ENCODE data around the gene RNF222.
"Not testable (repeated sequence)": the region's sequence is repeated elsewhere in the genome, so short reads cannot be mapped to it uniquely, and the experiment has no call there.

RNF222 gene

GRCh38 chr17:8413938-8414337 is 16.3 kb upstream of the RNF222 start:
- H3K4me3 ChIP-seq, result peak overlapping the region in 2 of 7 experiments; percentile 8 to 14
- H3K27ac ChIP-seq, result peak overlapping the region in 4 of 21 experiments; percentile 19 to 76 (median 40)

DNA sequence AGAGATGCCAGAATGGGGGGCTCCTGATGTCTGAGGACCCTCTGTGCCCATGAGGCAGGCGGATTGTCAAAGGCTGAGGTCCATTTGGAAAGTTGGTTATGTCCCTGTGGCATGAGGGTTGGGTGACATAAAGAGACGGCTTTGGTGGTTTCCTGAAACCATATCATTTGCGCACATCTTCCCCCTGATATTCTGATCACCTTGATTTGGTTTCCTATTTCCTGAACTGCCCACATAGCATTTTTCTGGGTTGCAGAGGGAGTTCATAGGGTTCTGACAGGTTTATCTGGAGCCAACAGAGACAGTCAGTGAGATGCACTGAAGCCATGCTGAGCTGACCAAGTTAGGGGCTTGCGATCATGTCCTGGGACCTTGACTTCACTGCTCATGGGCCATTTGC is 15.7 kb upstream of the RNF222 start:
- H3K27ac ChIP-seq, result peak overlapping the region in 16 of 21 experiments; percentile 10 to 76 (median 54)
- H3K4me3 ChIP-seq, result peak overlapping the region in 2 of 7 experiments; percentile 14 to 22

GRCh38 chr17:8412089-8412488 is 14.5 kb upstream of the RNF222 start:
- no peak overlapping the region for H3K4me3 ChIP-seq
- peak overlapping the region in 10 of 21 experiments; percentile 0 to 76 (median 51) for H3K27ac ChIP-seq

DNA sequence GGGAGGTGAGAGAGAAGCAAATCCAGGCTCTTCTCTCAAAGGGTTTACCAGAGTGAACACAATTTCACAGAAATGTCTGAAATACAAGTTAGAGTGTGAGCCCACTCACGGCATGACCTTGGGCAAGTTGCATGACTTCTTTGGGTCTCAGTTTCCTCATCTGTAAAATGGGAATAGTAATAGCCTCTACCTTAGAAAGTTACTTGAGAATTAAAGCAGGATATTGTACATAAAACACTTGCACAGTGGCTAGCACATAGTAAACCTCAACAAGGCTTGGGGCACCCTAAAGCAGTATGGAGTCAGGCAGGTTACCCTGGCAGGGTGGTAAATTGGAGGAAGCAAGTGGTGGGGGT is 13.2 kb upstream of the RNF222 start:
- H3K27ac ChIP-seq, result peak overlapping the region in 10 of 21 experiments; percentile 2 to 65 (median 38)
- H3K4me3 ChIP-seq, result no peak overlapping the region

DNA sequence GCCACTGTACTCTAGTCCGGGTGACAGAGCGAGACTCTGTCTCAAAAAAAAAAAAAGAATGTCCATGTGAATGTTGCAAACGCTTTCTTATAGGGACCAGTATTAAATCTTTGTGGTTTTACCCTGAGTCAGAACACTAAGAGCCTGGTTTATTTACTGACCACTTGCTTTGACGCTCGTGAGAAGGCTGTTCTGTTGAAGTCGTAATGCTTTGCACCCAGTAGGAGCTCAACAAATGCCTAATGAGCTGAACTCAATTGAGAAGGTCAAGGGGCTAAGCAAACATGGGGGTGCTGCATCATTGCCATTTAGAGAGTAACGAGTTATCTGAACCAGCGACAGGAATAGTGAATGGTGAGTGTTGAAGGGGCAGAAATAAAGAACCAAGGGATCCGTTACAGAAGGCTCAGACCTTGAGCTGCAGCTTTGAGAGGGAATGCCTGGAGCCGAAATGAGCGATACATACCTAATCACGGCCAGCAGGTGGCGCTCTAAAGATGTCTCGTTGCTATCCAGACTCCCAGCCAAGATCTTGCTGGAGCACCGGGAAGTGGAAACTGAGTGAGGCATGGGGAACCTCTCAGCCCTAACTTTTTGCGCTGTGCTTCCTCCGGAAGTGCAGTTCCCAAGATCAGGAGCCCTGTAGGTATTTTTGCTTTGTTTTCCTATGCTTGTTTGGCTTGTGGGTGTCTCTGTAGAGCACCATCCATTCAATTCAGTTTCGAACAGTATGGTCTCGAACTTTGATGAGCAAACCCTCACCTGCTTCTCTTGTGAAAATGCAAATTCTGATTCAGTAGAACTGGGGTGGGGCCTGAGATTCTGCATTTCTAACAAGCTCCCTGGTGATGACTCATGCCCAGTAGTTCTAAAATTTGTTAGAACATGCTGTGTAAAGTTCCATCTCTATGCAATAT is 12.6 kb upstream of the RNF222 start:
- H3K27ac ChIP-seq, result peak overlapping the region in 11 of 21 experiments; percentile 2 to 65 (median 27)
- H3K4me3 ChIP-seq, result no peak overlapping the region

GRCh38 chr17:8408371-8408770 is 10.7 kb upstream of the RNF222 start:
- Histone ChIP-seq H3K27ac (peak overlapping the region in 7 of 21 experiments; percentile 0 to 69 (median 31)), H3K4me3 (peak overlapping the region in 1 of 7 experiments; percentile 11)

DNA sequence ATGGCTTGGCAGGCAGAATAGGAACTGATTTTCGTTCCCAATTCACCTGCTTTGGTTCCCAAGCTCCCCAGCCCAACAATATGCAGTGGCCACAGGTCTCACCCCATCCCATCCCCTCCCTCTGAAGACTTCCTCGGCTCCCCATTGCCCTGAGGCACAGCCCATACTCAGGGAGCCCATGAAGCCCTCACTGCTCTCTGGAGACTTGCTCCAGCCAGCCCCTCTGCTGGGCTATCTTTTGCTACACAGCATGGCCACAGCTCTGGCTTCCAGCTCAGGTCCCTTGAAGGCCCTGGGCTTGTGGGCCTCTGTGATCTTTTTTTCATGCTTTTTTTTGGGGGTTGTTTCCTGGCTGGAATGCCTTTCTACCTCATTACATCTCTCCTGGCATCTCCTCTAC is 8.5 kb upstream of the RNF222 start:
- H3K4me3 ChIP-seq, result no peak overlapping the region
- no peak overlapping the region for H3K27ac ChIP-seq

- Histone ChIP-seq H3K27ac (no peak overlapping the region), H3K4me3 (no peak overlapping the region)
Observed at GRCh38 chr17:8405499-8406016, 7.9 kb upstream of the RNF222 start.

GRCh38 chr17:8402921-8403536 is 5.4 kb upstream of the RNF222 start:
- Histone ChIP-seq H3K27ac (no peak overlapping the region), H3K4me3 (no peak overlapping the region)

DNA sequence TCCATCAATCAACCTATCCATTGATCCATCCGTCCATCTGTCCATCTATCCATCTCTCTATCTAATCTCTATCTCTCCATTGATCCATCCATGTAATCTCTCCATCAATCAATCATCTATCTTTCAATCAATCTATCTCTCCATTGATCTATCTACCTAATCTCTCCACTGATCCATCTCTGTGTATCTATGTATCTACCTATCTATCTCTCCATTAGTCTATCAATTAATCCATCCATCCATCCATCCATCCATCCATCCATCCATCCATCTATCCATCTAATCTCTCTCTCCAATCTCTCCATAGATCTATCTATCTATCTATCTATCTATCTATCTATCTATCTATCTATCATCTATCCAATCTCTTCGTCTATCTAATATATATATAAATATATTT is 3.5 kb upstream of the RNF222 start:
- H3K4me3 ChIP-seq, result no peak overlapping the region

GRCh38 chr17:8398980-8399379 is 1.4 kb upstream of the RNF222 start:
- H3K4me3 ChIP-seq, result no peak overlapping the region

More for the DNA sequence above, 3.5 kb upstream of the RNF222 start:
- no peak overlapping the region for H3K27ac ChIP-seq

DNA sequence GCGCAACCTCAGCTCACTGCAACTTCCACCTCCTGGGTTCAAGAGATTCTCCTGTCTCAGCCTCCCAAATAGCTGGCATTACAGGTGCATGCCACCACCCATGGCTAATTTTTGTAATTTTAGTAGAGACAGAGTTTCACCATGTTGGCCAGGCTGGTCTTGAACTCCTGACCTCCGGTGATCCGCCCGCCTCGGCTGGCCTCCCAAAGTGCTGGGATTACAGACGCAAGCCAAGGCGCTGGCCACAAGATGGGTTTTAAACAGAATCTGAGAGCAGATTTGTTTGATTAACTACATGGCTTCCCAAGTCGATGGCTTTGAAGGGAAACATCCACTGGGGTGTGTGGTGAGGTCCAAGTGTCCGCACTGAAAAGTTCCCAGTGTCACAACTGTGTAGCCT is 3.1 kb downstream of the RNF222 start:
- H3K27ac ChIP-seq, result peak overlapping the region in 1 of 21 experiments; percentile 80
- not testable (repeated sequence) for H3K4me3 ChIP-seq

More at GRCh38 chr17:8398980-8399379, 1.4 kb upstream of the RNF222 start:
- no peak overlapping the region for H3K27ac ChIP-seq

GRCh38 chr17:8393470-8394231 is 4.0 kb downstream of the RNF222 start:
- Histone ChIP-seq H3K4me3 (no peak overlapping the region), H3K27ac (peak overlapping the region in 10 of 21 experiments; percentile 2 to 80 (median 35))

GRCh38 chr17:8392674-8393469 is 4.8 kb downstream of the RNF222 start:
- Histone ChIP-seq H3K27ac (peak overlapping the region in 10 of 21 experiments; percentile 2 to 80 (median 35)), H3K4me3 (no peak overlapping the region)

DNA sequence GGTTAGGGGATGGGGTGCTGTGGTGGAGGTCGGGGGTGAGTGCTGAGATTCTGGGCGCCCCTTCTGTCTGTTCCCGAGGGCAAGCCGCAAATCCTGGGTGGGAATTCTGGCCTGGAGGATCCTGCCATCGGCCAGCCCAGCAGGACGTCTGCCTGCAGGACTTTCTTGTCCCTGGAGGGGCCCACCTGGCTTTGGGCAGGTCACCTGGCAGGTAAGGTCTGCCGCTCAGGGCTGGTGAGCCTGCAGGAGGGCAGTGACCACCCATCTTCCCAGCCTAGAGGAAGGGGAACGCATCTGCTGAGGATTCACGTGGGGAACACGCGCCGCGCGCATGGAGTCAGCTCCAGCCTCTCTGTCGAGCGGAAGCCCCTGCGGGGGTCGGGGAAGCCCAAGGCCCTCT is 5.4 kb downstream of the RNF222 start:
- Histone ChIP-seq H3K27ac (peak overlapping the region in 5 of 21 experiments; percentile 9 to 80 (median 31)), H3K4me3 (no peak overlapping the region)

DNA sequence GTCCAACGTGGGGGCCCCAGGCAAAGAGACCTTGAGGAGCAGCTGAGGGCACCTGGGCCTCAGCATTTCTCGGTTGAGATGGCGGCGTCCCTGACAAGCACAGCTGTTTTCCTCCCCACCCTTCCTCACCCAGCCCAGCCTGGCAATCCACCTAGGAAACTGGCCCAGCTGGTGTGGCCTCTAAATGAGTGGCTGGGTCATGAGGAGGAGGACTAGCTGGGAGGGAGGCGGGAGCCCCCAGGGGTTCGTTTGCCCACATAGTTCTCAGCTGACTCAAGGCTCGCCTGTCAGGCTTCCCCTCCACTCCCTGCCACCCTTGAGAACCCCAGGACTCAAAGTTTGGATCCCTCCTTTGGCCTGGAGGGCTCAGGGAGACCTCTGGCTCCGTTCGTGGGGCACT is 5.9 kb downstream of the RNF222 start:
- Histone ChIP-seq H3K27ac (peak overlapping the region in 5 of 21 experiments; percentile 9 to 68 (median 31)), H3K4me3 (no peak overlapping the region)

DNA sequence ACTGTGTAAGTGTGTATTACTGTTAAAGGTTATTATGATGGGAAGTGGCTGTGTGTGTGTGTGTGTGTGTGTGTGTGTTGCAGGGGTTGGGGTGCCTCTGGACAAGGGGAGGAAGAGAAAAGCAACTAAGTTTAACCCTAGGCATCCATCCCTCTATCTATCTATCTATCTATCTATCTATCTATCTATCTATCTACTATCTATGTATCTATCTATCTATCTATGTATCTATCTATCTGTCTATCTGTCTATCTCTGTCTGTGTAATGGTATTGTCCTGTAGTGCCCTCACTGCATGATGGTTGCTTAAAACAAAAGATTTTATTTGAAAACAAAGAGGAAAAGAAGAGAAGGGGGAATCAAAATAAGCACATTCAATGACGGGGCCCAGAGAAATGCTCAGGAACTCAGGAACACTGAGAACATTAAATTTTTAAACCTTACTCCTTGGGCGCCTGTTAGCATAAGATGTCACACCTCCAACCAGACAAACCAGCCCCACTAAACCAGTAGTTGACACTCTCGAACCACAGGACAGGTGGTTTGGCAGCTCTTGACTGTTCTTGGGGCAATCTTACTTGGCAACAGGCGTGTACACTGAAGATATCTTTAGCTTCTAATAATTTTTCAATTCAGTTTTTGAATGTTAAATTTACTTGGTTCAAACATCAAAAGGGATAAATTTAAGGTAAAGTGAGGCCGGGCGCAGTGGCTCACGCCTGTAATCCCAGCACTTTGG is 9.5 kb downstream of the RNF222 start:
- H3K4me3 ChIP-seq, result no peak overlapping the region
- peak overlapping the region in 2 of 21 experiments; percentile 29 for H3K27ac ChIP-seq

DNA sequence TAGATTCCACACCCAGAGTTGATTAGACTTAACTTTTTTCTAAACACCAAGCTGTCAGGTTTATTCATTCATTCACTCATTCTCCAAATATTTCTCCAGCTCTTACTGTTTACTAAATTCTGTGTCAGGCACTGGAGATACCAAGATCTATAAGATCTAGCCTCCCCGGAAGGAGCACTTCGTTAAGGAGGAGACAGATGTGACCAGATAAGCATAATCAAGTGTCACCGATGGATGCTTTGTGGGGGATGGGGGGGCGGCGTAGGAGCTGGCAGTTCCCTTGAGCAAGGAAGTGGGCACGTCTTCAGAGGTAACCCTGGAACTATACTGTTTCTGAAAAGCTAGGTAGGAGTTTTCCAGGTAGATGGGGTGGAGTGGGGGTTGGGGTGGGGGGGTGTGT is 10.8 kb downstream of the RNF222 start:
- Histone ChIP-seq H3K4me3 (no peak overlapping the region), H3K27ac (no peak overlapping the region)
